Central memory CD8-positive, alpha-beta T cell (primary cell): Measurements from ENCODE around the gene HHLA2.
A peak's percentile ranks its signal among the peaks of the same experiment; 100 is the strongest.

ENCODE experiments used
- ATAC-seq: fragments of 150-1000 bp; cut with Tn5 transposase; replicated peaks from 2 replicates; pipeline ENCODE4 v1.10.0; 2022; ENCODE audit warnings: mild to moderate bottlenecking, moderate FRiP score, moderate number of reproducible peaks; ENCODE audit not compliant: poor library complexity, severe bottlenecking; ENCODE audit errors: extremely low read depth
- DNase-seq, 2 donors: peaks; one replicate each; pipeline ENCODE4 v3.0.0; 2021; ENCODE audit warnings: low spot score in 2 of 2
- H3K27ac Mint-ChIP-seq: one replicate; pipeline ENCODE4 v1.8.0; 2022; ENCODE audit warnings: low read depth, mild to moderate bottlenecking, moderate library complexity, mixed read lengths
- H3K27me3 Mint-ChIP-seq: one replicate; pipeline ENCODE4 v1.8.0; 2022; ENCODE audit warnings: mixed read lengths
- H3K36me3 Mint-ChIP-seq: one replicate; pipeline ENCODE4 v1.8.0; 2022; ENCODE audit warnings: mild to moderate bottlenecking, moderate library complexity, mixed read lengths; ENCODE audit not compliant: insufficient read depth
- H3K4me1 Mint-ChIP-seq: one replicate; pipeline ENCODE4 v1.8.0; 2022; ENCODE audit warnings: mixed read lengths
- H3K4me3 Mint-ChIP-seq: one replicate; pipeline ENCODE4 v1.8.0; 2022; ENCODE audit warnings: mild to moderate bottlenecking, moderate library complexity, mixed read lengths
- H3K9me3 Mint-ChIP-seq: one replicate; pipeline ENCODE4 v1.8.0; 2022; ENCODE audit warnings: mixed read lengths

HHLA2 gene

GRCh38 chr3:108393128-108393900 lies 97.0 kb downstream of the HHLA2 start:
- no peaks in the 10 kb centered on the region for H3K9me3 Mint-ChIP-seq
- H3K4me1 Mint-ChIP-seq: peaks cover 5% of the 10 kb centered on the region
- no peaks in the 10 kb centered on the region for H3K36me3 Mint-ChIP-seq
- no peak overlapping the region for H3K4me3 Mint-ChIP-seq
- H3K27me3 Mint-ChIP-seq: peaks cover 13% of the 10 kb centered on the region
- H3K27ac Mint-ChIP-seq: no peak overlapping the region
- DNase-seq (no peak), ATAC-seq (no peak)

GRCh38 chr3:108394016-108394415 lies 97.7 kb downstream of the HHLA2 start:
- H3K27me3 Mint-ChIP-seq: peaks cover 13% of the 10 kb centered on the region
- DNase-seq (no peak), ATAC-seq (no peak)
- no peaks in the 10 kb centered on the region for H3K9me3 Mint-ChIP-seq
- no peak overlapping the region for H3K27ac Mint-ChIP-seq
- H3K36me3 Mint-ChIP-seq: no peaks in the 10 kb centered on the region
- no peak overlapping the region for H3K4me3 Mint-ChIP-seq
- no peaks in the 10 kb centered on the region for H3K4me1 Mint-ChIP-seq

GRCh38 chr3:108394563-108394962 lies 98.2 kb downstream of the HHLA2 start:
- ATAC-seq (peak; percentile 19), DNase-seq (no peak)
- no peak overlapping the region for H3K27ac Mint-ChIP-seq
- no peak overlapping the region for H3K4me3 Mint-ChIP-seq
- peaks cover 13% of the 10 kb centered on the region for H3K27me3 Mint-ChIP-seq
- H3K4me1 Mint-ChIP-seq: no peaks in the 10 kb centered on the region
- H3K9me3 Mint-ChIP-seq: no peaks in the 10 kb centered on the region
- H3K36me3 Mint-ChIP-seq: no peaks in the 10 kb centered on the region

DNA sequence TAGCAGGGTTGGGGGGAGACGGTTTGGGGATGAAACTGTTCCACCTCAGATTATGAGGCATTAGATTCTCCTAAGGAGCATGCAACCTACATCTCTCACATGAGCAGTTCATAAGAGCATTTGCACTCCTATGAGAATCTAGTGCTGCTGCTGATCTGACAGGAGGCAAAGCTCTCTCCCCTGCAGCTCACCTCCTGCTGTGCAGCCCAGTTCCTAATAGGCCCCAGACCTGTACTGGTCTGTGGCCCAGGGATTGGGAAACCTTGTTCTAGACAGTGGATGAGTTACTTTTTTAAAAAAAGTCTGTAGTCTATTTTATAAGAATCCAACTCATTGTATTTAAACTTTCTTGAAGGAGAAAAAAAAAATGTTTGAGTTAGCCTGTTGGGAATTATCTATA lies 100.0 kb downstream of the HHLA2 start:
- no peak overlapping the region for H3K4me3 Mint-ChIP-seq
- H3K4me1 Mint-ChIP-seq: no peaks in the 10 kb centered on the region
- no peak overlapping the region for H3K27ac Mint-ChIP-seq
- no peaks in the 10 kb centered on the region for H3K36me3 Mint-ChIP-seq
- no peak for DNase-seq
- peaks cover 13% of the 10 kb centered on the region for H3K27me3 Mint-ChIP-seq
- ATAC-seq: no peak
- H3K9me3 Mint-ChIP-seq: no peaks in the 10 kb centered on the region

- no peak overlapping the region for H3K27ac Mint-ChIP-seq
- no peak for DNase-seq
- H3K4me1 Mint-ChIP-seq: no peaks in the 10 kb centered on the region
- no peaks in the 10 kb centered on the region for H3K9me3 Mint-ChIP-seq
- no peak overlapping the region for H3K4me3 Mint-ChIP-seq
- peaks cover 13% of the 10 kb centered on the region for H3K27me3 Mint-ChIP-seq
- H3K36me3 Mint-ChIP-seq: peaks cover 2% of the 10 kb centered on the region
- no peak for ATAC-seq
Measured at GRCh38 chr3:108398510-108398909, 102.2 kb downstream of the HHLA2 start.

DNA sequence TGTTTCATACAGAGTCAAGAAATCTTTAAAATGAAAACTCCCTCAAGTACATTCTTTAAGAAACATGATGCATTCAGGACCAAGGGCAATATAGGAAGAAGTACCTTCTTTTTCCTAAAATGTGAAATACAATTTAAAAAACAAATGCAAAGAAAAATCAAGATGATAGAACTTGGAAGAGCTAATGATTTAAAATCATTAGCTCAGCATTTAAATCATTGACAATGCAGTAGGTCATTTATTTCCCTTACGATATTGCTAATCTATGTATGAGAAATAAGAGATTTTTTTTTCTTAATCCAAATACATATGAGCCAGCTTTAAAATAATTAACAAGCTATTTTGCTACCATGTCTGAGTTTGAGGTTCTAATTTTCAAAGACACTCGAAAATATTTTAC lies 105.5 kb downstream of the HHLA2 start:
- DNase-seq (no peak), ATAC-seq (no peak)
- H3K4me3 Mint-ChIP-seq: no peak overlapping the region
- H3K4me1 Mint-ChIP-seq: no peaks in the 10 kb centered on the region
- no peak overlapping the region for H3K27ac Mint-ChIP-seq
- no peaks in the 10 kb centered on the region for H3K9me3 Mint-ChIP-seq
- H3K36me3 Mint-ChIP-seq: peaks cover 2% of the 10 kb centered on the region
- H3K27me3 Mint-ChIP-seq: peaks cover 12% of the 10 kb centered on the region

- H3K27me3 Mint-ChIP-seq: no peaks in the 10 kb centered on the region
- H3K4me3 Mint-ChIP-seq: no peak overlapping the region
- no peaks in the 10 kb centered on the region for H3K9me3 Mint-ChIP-seq
- no peak for DNase-seq
- no peaks in the 10 kb centered on the region for H3K4me1 Mint-ChIP-seq
- no peak overlapping the region for H3K27ac Mint-ChIP-seq
- no peak for ATAC-seq
- peaks cover 2% of the 10 kb centered on the region for H3K36me3 Mint-ChIP-seq
Measured at GRCh38 chr3:108403198-108403597, 106.8 kb downstream of the HHLA2 start.

DNA sequence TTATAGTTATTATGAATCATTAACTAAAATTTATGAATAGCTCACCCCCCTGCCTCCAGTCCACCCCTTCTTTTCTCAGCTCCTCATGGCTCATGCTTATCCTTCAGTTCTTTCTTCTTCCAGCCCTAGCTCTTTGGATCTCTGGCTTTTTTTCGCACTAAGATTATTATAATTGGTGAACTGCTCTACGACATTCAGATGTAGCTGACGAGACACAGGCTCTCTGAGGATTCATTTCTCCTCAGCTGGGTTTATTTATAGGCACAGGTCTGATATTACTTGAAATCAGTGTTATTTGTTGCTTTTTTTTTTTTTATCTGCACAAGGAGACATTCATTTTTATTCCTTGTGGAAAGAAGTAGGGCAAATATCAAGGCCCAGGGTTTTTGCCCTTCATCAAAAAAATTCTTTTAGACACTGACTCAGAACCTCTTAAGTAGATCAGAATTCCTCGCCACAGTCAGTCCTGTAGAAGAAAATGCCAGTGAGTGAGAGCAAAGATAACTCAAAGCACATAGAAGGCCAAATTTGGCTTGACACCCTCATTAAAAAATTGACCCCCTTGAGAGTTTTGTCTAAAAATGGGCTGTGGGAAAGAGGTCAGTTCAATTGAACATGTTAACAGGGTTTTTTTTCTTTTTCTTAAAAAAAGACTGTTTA lies 107.5 kb downstream of the HHLA2 start:
- H3K4me3 Mint-ChIP-seq: no peak overlapping the region
- no peaks in the 10 kb centered on the region for H3K27me3 Mint-ChIP-seq
- ATAC-seq (no peak), DNase-seq (no peak)
- H3K4me1 Mint-ChIP-seq: no peaks in the 10 kb centered on the region
- no peak overlapping the region for H3K27ac Mint-ChIP-seq
- H3K9me3 Mint-ChIP-seq: no peaks in the 10 kb centered on the region
- H3K36me3 Mint-ChIP-seq: peaks cover 2% of the 10 kb centered on the region

DNA sequence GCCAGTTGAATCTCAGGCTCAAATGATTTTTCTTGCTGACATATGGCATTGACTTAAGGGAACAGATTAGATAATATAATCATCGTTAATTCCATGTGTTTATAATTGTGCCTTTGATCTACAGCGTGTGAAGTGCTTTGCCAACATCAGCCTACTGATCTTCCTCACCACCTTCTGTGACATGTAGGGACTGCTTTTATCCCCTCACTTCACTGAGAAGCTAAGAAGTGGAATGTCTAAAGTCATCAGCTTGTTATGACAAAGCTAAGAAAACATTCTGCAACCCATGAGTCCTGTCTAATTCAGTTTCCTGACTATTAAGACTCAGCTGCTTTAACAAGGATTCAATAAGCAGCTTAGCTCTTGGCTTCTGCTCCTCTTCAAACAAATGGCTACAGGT lies 108.0 kb downstream of the HHLA2 start:
- Mint-ChIP-seq H3K27me3 (no peaks in the 10 kb centered on the region), H3K27ac (no peak overlapping the region), H3K9me3 (no peaks in the 10 kb centered on the region), H3K36me3 (peaks cover 2% of the 10 kb centered on the region), H3K4me1 (no peaks in the 10 kb centered on the region), H3K4me3 (no peak overlapping the region)
- DNase-seq: no peak
- no peak for ATAC-seq

DNA sequence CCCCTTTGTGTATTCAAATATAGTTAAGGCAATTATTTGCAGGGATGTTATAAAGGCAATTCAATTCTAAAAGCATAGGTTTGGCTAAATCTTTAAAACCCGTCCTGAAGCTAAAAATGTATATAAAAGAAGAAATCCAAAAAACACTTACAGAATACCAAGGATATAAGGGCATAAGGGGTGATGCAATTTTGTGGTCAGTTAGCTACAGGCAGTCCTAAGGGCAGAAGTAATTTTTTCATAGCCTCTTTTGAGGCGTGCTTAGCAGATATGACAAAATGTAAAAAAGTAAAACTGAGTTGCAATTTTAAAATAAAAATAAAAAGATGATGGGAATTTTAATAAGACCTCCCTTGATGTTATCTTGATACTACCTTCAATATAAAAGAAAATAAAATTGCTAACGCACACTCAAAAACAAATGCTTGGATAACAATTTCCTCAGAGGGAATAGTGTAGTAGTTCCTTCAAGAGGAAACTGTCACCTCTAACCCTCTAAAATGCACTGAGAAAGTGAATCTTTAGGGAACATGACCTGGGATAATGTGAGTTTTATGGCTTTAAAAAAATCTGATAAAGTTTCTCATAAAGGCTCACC lies 109.8 kb downstream of the HHLA2 start:
- ATAC-seq (peak; percentile 25), DNase-seq (no peak)
- Mint-ChIP-seq H3K4me1 (no peaks in the 10 kb centered on the region), H3K27me3 (peaks cover 4% of the 10 kb centered on the region), H3K27ac (no peak overlapping the region), H3K36me3 (peaks cover 2% of the 10 kb centered on the region), H3K4me3 (no peak overlapping the region), H3K9me3 (no peaks in the 10 kb centered on the region)

DNA sequence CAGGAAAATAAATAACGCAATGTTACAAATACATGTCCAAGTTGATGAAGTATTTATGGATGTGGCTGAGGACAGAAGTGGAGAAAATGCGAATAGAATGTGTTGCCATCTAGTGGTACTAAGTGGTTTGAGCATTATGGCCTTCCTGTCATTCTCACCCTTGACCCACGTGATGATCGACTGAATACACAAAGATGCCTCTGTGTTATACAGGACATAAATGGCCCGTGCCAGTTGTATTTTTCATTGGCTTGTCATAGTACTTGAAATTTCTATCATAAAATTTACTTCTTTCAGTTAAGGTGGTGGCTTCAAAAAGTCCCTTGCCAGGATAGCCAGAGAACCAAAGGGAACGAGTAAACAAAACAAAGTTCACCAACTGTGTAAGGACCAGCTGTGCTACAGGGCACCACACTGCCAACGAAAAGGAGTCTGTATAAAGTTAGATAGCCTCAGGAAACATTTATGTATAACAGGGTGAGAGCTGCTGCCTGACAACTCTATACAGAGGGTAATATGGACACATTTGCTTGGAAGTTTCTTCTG lies 110.4 kb downstream of the HHLA2 start:
- H3K27ac Mint-ChIP-seq: no peak overlapping the region
- ATAC-seq (peak; percentile 87), DNase-seq (peak in 1 of 2 donors; percentile 21)
- peaks cover 2% of the 10 kb centered on the region for H3K36me3 Mint-ChIP-seq
- H3K9me3 Mint-ChIP-seq: no peaks in the 10 kb centered on the region
- H3K27me3 Mint-ChIP-seq: peaks cover 9% of the 10 kb centered on the region
- H3K4me1 Mint-ChIP-seq: no peaks in the 10 kb centered on the region
- H3K4me3 Mint-ChIP-seq: no peak overlapping the region

GRCh38 chr3:108407886-108408285 lies 111.5 kb downstream of the HHLA2 start:
- DNase-seq (no peak), ATAC-seq (no peak)
- no peaks in the 10 kb centered on the region for H3K4me1 Mint-ChIP-seq
- no peak overlapping the region for H3K4me3 Mint-ChIP-seq
- H3K27me3 Mint-ChIP-seq: peaks cover 19% of the 10 kb centered on the region
- H3K27ac Mint-ChIP-seq: no peak overlapping the region
- peaks cover 2% of the 10 kb centered on the region for H3K36me3 Mint-ChIP-seq
- H3K9me3 Mint-ChIP-seq: no peaks in the 10 kb centered on the region
